SK-N-SH (cell line): ENCODE measurements around the gene FBXO31. TPM values are rescaled to one million over a fixed set of nuclear protein-coding genes. Genes with fewer than 3 reads are reported as not detected.

ENCODE experiments used
- CTCF ChIA-PET: fragments of 300-600, 350-600 bp; formaldehyde crosslinking; extraction: SDS; loops from one replicate; lab custom pipeline; 2021; lab: Yijun Ruan, JAX
- POLR2A ChIA-PET: fragments of 350-600 bp; sonication (Branson Sonifier 250); formaldehyde crosslinking; extraction: SDS; loops from one replicate; lab custom pipeline; 2020; ENCODE audit warnings: antibody characterized with exemption, inconsistent platforms; lab: Yijun Ruan, JAX
- DNase-seq: peaks from one replicate; pipeline ENCODE4 v3.0.0; 2012
- H2AFZ ChIP-seq: fragments of 200-600 bp; sonication (generic); 2 replicates; pipeline ENCODE4 v1.8.1; 2016; ENCODE audit warnings: antibody characterized with exemption, mild to moderate bottlenecking, low read depth
- H3F3A ChIP-seq: fragments of 200-600 bp; sonication (generic); replicated peaks from 2 replicates; pipeline ENCODE3; 2016; ENCODE audit warnings: antibody characterized with exemption, mild to moderate bottlenecking; ENCODE audit not compliant: insufficient read depth
- H3K27ac ChIP-seq, 2 experiments: fragments of 200-500 bp in 1 of 2; fragments of 200-600 bp in 1 of 2; sonication (Bioruptor generic) in 1 of 2; sonication (generic), shearing (Covaris generic) in 1 of 2; 2 replicates each; pipeline versions ENCODE4 v1.5.1 to v1.6.1; 2014 to 2016; ENCODE audit warnings: low read depth in 2 of 2, inconsistent platforms in 1 of 2, low read length in 1 of 2, mild to moderate bottlenecking in 1 of 2, mixed read lengths in 1 of 2
- H3K27me3 ChIP-seq: fragments of 200-600 bp; sonication (generic), shearing (Covaris generic); 2 replicates; pipeline ENCODE4 v1.6.1; 2016; ENCODE audit warnings: mixed run types; ENCODE audit not compliant: insufficient read depth
- H3K36me3 ChIP-seq, 2 experiments: fragments of 200-500 bp in 1 of 2; fragments of 200-600 bp in 1 of 2; sonication (Bioruptor generic) in 1 of 2; sonication (generic) in 1 of 2; replicated peaks in 1 of 2; 2 replicates each; pipeline versions ENCODE3 to v1.5.1; 2014 to 2016; ENCODE audit warnings: low read length in 1 of 2, mild to moderate bottlenecking in 1 of 2; ENCODE audit not compliant: insufficient read depth in 2 of 2, control insufficient read depth in 1 of 2
- H3K4me1 ChIP-seq, 2 experiments: fragments of 200-500 bp in 1 of 2; fragments of 200-600 bp in 1 of 2; sonication (Bioruptor generic) in 1 of 2; sonication (generic), shearing (Covaris generic) in 1 of 2; 2 replicates each; pipeline versions ENCODE4 v1.5.1 to v1.6.1; 2014 to 2016; ENCODE audit warnings: low read depth in 1 of 2, low read length in 1 of 2, mixed run types in 1 of 2; ENCODE audit not compliant: insufficient read depth in 2 of 2, control insufficient read depth in 1 of 2
- H3K4me2 ChIP-seq: fragments of 200-600 bp; sonication (generic), shearing (Covaris generic); 2 replicates; pipeline ENCODE4 v1.6.1; 2017; ENCODE audit warnings: mixed run types
- H3K4me3 ChIP-seq, 2 experiments: fragments of 200-500 bp in 1 of 2; fragments of 200-600 bp in 1 of 2; sonication (Bioruptor generic) in 1 of 2; sonication (generic), shearing (Covaris generic) in 1 of 2; 2 replicates each; pipeline versions ENCODE4 v1.5.1 to v1.8.1; 2014 to 2016; ENCODE audit warnings: low read depth in 2 of 2, inconsistent platforms in 1 of 2, low read length in 1 of 2, mild to moderate bottlenecking in 1 of 2, mixed read lengths in 1 of 2, moderate library complexity in 1 of 2
- H3K79me2 ChIP-seq: fragments of 200-600 bp; sonication (generic); 2 replicates; pipeline ENCODE4 v1.8.1; 2017; ENCODE audit warnings: mild to moderate bottlenecking; ENCODE audit not compliant: insufficient read depth
- H3K9ac ChIP-seq: fragments of 200-600 bp; sonication (generic); 2 replicates; pipeline ENCODE4 v1.6.1; 2017; ENCODE audit warnings: mixed run types
- H3K9me2 ChIP-seq: fragments of 200-600 bp; sonication (generic); 2 replicates; pipeline ENCODE4 v1.6.1; 2017; ENCODE audit warnings: mixed run types
- H3K9me3 ChIP-seq: fragments of 200-600 bp; sonication (generic); 2 replicates; pipeline ENCODE4 v1.6.1; 2017; ENCODE audit warnings: mixed run types, mild to moderate bottlenecking, moderate library complexity
- H4K20me1 ChIP-seq: fragments of 200-600 bp; sonication (generic); 2 replicates; pipeline ENCODE4 v1.6.1; 2017; ENCODE audit warnings: mild to moderate bottlenecking, mixed run types; ENCODE audit not compliant: insufficient read depth
- CHD2 ChIP-seq: fragments of 150-350 bp; IDR thresholded peaks from 2 replicates; pipeline ENCODE4 v1.6.1; 2018; ENCODE audit warnings: low read length; ENCODE audit not compliant: partially characterized antibody
- CTCF ChIP-seq: fragments of 200-600 bp; sonication (generic); IDR thresholded peaks from 2 replicates; pipeline ENCODE4 v1.6.1; 2017; ENCODE audit warnings: antibody characterized with exemption, mild to moderate bottlenecking, moderate library complexity
- ELF1 ChIP-seq: IDR thresholded peaks from 2 replicates; pipeline ENCODE4 v1.4.0; 2012
- EP300 ChIP-seq, 2 experiments: IDR thresholded peaks; 2 replicates each; pipeline versions ENCODE4 v1.4.0 to v1.6.1; 2012; ENCODE audit warnings: borderline replicate concordance in 1 of 2, low read depth in 1 of 2, low read length in 1 of 2
- FOSL2 ChIP-seq: IDR thresholded peaks from 2 replicates; pipeline ENCODE4 v1.4.0; 2012; ENCODE audit warnings: low read depth, mild to moderate bottlenecking, moderate library complexity, borderline replicate concordance
- GABPA ChIP-seq: IDR thresholded peaks from 2 replicates; pipeline ENCODE4 v1.4.0; 2012; ENCODE audit warnings: low read depth, mild to moderate bottlenecking
- GATA2 ChIP-seq: sonication (generic); formaldehyde crosslinking; IDR thresholded peaks from 2 replicates; pipeline ENCODE4 v1.5.0; 2020; ENCODE audit warnings: mild to moderate bottlenecking, missing genetic modification reagents
- RFX5 ChIP-seq: IDR thresholded peaks from 2 replicates; pipeline ENCODE4 v1.6.1; 2012; ENCODE audit warnings: mild to moderate bottlenecking, improper control_type of control experiment, low read length
- SIN3A ChIP-seq: IDR thresholded peaks from 2 replicates; pipeline ENCODE4 v1.6.1; 2012; ENCODE audit warnings: low read depth, mild to moderate bottlenecking, low read length, moderate library complexity, borderline replicate concordance
- TCF12 ChIP-seq: IDR thresholded peaks from 2 replicates; pipeline ENCODE4 v1.4.0; 2012
- TEAD4 ChIP-seq: IDR thresholded peaks from 2 replicates; pipeline ENCODE4 v1.4.0; 2012; ENCODE audit warnings: mild to moderate bottlenecking, borderline replicate concordance; ENCODE audit not compliant: insufficient read depth
- USF2 ChIP-seq: fragments of 150-350 bp; IDR thresholded peaks from 2 replicates; pipeline ENCODE4 v1.6.1; 2017; ENCODE audit warnings: antibody characterized with exemption, low read length, low read depth, borderline replicate concordance
- WGBS: methylation state at CpG from one replicate; pipeline ENCODE4 v1.1.6; 2017; ENCODE audit warnings: low lambda C conversion rate; 5-methylcytosine and 5-hydroxymethylcytosine counted together
- polyA plus RNA-seq, 3 experiments: library from polyadenylated mRNA; depleted of rRNA; stranded (reverse); fragments of >200 nt; gene quantifications; 2 replicates each; pipeline ENCODE4 v1.2.3, GENCODE V29; 2012
- TF ChIP-seq, protein P1 (sequence below): IDR thresholded peaks from 2 replicates; pipeline ENCODE4 v1.4.0; 2012; ENCODE audit warnings: low read depth, borderline replicate concordance
- TF ChIP-seq, protein P2 (sequence below): IDR thresholded peaks from 2 replicates; pipeline ENCODE4 v1.4.0; 2012; ENCODE audit warnings: low read depth

The FBXO31 gene
- polyA plus RNA-seq, 1 of the 3 experiments (the other 2 are of a cell fraction) = 14.2 TPM

GRCh38 chr16:87295661-87296531, 87.7 kb downstream of the FBXO31 start:
- no peaks in the 10 kb centered on the region for H3K36me3 ChIP-seq
- no peaks in the 10 kb centered on the region for H3K4me1 ChIP-seq
- no peak overlapping the region for H3K4me2 ChIP-seq
- H3F3A ChIP-seq = no peaks in the 10 kb centered on the region
- WGBS = 78% methylated on average over 16 of the region's 20 CpGs
- ChIA-PET CTCF (interaction anchor here (0.9 to 1.6 kb wide), 3 partner anchors 17 to 93 kb away, joined by 3 to 5 read pairs (median 4); no protein-coding TSS in a partner anchor), POLR2A (no interaction called here)
- H3K27ac ChIP-seq = no peak overlapping the region
- H3K9me2 ChIP-seq = no peaks in the 10 kb centered on the region
- no peaks in the 10 kb centered on the region for H3K9me3 ChIP-seq
- H3K4me3 ChIP-seq = no peak overlapping the region
- H3K9ac ChIP-seq = no peak overlapping the region
- no peaks in the 10 kb centered on the region for H4K20me1 ChIP-seq
- no peak for DNase-seq
- H3K27me3 ChIP-seq = no peaks in the 10 kb centered on the region
- no peak for TF ChIP-seq GABPA
- TF ChIP-seq, protein P1, sequence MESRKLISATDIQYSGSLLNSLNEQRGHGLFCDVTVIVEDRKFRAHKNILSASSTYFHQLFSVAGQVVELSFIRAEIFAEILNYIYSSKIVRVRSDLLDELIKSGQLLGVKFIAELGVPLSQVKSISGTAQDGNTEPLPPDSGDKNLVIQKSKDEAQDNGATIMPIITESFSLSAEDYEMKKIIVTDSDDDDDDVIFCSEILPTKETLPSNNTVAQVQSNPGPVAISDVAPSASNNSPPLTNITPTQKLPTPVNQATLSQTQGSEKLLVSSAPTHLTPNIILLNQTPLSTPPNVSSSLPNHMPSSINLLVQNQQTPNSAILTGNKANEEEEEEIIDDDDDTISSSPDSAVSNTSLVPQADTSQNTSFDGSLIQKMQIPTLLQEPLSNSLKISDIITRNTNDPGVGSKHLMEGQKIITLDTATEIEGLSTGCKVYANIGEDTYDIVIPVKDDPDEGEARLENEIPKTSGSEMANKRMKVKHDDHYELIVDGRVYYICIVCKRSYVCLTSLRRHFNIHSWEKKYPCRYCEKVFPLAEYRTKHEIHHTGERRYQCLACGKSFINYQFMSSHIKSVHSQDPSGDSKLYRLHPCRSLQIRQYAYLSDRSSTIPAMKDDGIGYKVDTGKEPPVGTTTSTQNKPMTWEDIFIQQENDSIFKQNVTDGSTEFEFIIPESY = no peak
- TF ChIP-seq EP300 (IDR thresholded peaks at IDR 0.05; ENCODE audit: borderline replicate concordance in 1 of 2, low read depth in 1 of 2, low read length in 1 of 2) = no peak
- no peak for TF ChIP-seq CHD2
- no peak for TF ChIP-seq TCF12
- TF ChIP-seq GATA2 (CRISPR knock-in tag) = no peak
- TF ChIP-seq SIN3A = no peak
- no peak for TF ChIP-seq RFX5
- TF ChIP-seq USF2 = no peak
- no peak for TF ChIP-seq CTCF
- no peak for TF ChIP-seq TEAD4
- no peak for TF ChIP-seq ELF1
- TF ChIP-seq FOSL2 = no peak
- TF ChIP-seq, protein P2, sequence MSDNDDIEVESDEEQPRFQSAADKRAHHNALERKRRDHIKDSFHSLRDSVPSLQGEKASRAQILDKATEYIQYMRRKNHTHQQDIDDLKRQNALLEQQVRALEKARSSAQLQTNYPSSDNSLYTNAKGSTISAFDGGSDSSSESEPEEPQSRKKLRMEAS = no peak
- H3K79me2 ChIP-seq = no peaks in the 10 kb centered on the region
- H2AFZ ChIP-seq = no peak overlapping the region
